Hematopoietic multipotent progenitor cell (in vitro differentiated cells): Measurements from ENCODE around the gene ZNF813. TPM values are rescaled to one million over a fixed set of nuclear protein-coding genes. Genes with fewer than 3 reads are reported as not detected.
"Not testable (repeated sequence)": the region's sequence is repeated elsewhere in the genome, so short reads cannot be mapped to it uniquely, and the experiment has no call there.

Source experiments
- DNase-seq, 3 donors: peaks; one replicate each; pipeline ENCODE4 v3.0.0-alpha.2; 2011 to 2015; ENCODE audit warnings: low read depth in 2 of 3, low spot score in 2 of 3
- total RNA-seq: library from RNA; depleted of rRNA; stranded (reverse); fragments of >200 nt; gene quantifications from one replicate; pipeline ENCODE4 v1.2.3, GENCODE V29; 2012

The ZNF813 gene
- total RNA-seq, 1 donor: 2.2 TPM

DNA sequence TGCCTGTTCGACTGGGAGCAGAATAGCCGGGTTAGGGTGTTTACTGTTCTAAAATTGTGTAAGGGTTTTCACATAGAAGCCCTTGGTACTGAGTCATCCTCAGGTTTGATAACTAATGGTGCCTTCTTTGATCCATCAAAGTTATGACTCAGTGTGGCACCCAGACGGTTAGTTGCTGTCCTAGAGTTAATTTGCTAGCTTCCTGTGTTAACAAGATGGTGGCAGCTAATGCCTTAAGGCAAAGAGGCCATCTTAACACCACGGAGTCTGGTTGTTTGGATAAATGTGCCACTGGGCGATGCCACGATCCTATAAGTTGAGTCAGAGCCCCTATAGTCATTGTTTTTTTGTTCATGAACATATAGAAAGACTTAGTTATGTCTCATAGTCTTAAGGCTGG lies 7.9 kb downstream of the ZNF813 start:
- not testable (repeated sequence) for DNase-seq

DNA sequence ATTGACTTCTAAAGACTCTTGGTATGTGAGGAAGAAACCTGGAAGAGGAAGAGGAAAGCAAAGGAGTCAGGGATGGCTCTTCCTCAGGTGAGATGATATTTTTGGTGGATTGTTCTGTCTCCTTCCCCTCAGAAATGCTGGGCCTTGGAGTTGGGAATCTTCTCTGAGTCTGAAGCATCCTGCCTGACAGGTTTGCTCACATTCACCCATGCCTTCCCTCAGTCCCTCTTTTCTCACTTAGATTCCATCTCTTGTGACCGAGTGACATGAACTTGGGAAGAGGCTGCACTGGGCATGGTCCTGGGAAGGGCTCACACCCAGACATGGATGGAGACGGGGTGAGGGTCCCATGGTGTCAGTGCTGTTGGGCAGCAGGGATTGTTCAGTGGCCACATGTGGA lies 16.2 kb downstream of the ZNF813 start:
- not testable (repeated sequence) for DNase-seq

DNA sequence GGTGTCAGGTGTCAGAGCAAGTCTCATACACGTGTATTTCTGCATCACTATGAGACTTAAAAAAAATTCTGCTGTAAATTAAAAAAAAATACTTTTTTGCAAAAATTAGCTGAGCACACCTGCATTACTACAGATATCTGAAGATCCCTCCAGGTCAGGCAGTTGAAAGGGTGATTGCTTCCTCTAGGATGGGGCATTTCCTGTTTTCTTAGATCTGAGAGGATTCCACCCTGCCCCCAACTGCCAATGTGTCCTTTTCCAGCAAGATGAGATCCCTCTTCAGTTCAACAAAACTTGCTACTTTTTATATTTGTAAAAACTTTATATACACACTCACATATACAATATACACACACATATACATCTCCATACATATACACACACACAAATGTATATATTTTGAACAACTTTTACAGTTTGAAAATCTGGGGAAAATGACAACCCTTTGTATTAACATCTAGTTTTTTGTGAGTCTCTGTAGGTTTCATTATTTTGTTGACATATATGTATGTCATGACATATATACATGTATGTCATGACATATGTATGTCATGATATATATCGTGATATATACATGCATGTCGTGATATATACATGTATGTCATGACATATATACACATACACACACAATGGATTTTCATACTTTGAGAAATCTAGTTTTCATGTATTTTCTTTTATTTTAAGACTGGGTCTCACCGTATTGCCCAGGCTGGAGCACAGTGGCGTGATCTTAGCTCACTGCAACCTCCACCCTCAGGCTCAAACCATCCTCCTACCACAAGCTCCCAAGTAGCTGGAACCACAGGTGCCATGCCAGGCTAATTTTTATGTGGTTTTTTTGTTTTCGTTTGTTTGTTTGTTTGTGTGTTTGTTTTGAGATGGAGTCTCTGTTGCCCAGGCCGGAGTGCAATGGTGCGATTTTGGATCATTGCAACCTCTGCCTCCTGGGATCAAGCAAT lies 17.8 kb downstream of the ZNF813 start:
- no peak for DNase-seq

DNA sequence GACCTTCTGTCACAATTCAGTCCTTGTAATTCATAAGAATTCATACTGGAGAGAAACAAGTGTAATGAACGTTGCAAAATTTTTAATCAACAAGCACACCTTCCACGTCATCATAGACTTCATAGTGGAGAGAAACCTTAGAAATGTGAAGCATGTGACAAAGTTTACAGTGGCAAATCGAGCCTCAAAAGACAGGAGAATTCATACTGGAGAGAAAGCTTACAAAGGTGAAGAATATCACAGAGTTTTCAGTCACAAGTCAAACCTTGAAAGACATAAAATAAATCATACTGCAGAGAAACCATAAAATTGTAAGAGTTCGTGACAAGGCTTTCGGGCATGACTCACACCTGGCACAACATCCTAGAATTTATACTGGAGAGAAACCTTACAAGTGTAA lies 24.6 kb downstream of the ZNF813 start:
- no peak for DNase-seq

DNA sequence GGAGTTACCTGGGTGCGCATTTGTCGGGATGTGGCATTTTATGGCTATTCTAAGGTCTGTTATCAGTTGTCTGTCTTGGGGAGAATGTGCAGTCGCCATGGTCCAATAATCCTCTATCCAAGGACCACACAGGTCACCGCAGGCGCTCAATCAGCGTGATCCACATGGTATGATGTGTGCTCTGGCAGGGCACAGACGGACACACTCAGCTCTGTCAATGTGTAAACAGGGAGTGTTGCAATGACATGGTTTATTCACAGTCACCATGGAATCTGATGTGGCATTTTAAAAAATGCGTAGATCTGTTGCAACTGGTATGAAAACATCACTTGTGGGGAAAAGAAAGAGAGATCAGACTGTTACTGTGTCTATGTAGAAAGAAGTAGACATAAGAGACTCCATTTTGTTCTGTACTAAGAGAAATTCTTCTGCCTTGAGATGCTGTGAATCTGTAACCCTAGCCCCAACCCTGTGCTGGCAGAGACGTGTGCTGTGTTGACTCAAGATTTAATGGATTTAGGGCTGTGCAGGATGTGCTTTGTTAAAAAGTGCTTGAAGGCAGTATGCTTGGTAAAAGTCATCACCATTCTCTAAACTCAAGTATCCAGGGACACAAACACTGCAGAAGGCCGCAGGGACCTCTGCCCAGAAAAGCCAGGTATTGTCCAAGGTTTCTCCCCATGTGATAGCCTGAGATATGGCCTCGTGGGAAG lies 29.9 kb downstream of the ZNF813 start:
- not testable (repeated sequence) for DNase-seq

DNA sequence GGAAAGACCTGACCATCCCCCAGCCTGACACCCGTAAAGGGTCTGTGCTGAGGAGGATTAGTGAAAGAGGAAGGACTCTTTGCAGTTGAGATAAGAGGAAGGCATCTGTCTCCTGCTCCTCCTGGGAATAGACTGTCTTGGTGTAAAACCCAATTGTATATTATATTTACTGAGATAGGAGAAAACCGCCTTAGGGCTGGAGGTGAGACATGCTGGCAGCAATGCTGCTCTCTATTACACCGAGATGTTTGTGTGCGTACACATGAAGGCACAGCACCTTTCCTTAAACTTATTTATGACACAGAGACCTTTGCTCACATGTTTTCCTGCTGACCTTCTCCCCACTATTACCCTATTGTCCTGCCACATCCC lies 30.5 kb downstream of the ZNF813 start:
- DNase-seq: not testable (repeated sequence)

DNA sequence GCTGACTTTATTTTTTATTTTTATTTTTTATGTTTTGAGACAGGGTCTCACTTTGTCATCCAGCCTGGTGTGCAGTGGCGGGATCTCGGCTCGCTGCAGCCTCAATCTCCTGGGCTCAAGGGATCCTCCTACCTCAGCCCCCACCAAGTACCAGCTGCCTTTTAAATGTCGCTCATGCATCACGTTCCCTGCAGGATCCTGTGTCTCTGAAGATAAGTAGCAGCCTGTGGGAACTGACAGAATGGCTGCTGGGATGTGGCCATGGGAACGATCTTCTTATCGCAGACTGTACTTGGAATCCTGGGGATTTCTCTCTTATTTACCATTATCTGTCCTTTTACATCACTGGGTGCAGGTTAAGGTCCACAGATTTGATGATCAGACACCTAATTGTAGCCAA lies 35.6 kb downstream of the ZNF813 start:
- not testable (repeated sequence) for DNase-seq

DNA sequence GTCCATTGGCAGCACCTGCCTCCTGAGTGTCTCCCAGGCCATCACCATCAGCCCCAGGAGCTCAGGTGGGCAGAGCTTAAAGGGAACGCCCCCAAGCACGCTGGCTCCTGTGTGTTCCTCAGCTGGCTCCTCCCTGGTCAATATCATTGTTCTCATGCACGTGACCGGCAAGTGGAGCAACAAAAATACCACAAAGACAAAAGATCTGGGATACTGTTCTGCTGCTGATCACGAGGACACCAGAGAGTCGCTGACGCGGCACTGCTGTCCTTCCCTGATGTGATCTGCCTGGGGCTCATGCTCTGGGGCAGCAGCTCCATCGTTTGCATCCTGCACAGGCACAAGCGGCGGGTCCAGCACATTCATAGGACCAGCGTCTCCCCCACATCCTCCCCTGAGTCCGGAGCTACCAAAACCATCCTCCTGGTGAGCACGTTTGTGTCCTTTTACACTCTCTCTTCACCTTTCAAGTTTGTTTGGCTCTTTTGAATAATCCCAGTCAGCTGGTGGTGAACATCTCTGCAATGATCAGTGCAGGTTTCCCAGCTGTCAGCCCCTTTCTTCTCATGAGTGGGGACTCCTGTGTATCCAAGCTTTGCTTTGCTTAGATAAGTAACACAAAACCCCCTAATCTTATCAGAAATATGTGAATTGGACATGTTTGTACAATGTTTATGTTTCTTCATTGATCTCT lies 36.3 kb downstream of the ZNF813 start:
- not testable (repeated sequence) for DNase-seq

DNA sequence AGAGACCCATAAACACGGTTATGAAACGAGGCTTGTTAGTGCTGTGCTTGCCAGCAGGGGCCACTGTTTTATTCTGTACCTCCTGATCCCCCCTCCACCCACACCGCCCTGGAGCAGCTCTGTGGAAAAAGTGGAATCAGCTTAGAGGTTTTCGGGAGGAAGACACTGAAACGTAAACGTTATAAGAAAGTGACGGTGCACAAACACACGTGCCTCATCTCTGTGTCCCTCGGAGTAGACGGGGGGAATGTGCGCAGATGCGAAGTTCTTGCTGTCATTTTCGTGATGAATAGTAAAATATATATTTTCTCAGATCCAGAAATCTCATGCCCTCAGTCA lies 36.8 kb downstream of the ZNF813 start:
- DNase-seq: peak in 1 of 3 donors; percentile 15

DNA sequence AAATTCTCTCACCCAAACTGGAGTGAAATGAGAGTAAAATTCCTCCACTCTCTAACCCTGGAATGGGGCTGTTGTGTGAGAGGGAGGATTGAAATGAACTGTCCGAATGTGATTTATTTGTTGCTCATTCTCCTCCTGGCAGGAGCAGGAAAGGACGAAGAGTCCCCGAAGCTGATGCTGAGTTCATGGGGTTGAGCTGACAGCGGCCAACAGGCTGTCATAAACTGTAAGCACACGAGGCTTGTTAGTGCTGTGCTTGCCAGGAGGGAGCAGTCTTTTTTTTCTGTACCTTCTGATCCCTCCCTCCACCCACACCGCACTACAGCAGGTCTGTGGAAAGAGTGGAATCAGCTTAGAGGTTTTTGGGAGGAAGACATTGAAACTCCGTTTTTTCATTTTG lies 37.4 kb downstream of the ZNF813 start:
- no peak for DNase-seq

DNA sequence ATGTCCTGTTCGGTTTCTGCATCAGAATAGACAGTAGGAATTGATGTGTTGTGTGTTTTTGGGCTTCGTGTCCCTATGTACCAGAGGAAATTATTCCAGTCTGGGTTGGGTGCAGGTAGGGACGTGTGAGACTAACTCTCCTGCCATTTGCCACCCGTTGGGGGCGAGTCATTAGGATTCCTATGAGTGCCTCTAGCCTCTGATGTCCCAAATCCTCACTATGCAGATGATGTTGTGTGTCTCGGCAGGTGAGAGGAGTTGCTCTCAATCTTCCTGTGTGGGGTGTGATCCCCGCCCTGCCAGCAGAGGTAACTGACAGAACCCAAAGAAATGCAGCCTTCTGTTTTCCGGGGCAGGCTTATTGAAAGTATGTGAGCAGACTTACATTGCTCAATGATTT lies 39.2 kb downstream of the ZNF813 start:
- no peak for DNase-seq

DNA sequence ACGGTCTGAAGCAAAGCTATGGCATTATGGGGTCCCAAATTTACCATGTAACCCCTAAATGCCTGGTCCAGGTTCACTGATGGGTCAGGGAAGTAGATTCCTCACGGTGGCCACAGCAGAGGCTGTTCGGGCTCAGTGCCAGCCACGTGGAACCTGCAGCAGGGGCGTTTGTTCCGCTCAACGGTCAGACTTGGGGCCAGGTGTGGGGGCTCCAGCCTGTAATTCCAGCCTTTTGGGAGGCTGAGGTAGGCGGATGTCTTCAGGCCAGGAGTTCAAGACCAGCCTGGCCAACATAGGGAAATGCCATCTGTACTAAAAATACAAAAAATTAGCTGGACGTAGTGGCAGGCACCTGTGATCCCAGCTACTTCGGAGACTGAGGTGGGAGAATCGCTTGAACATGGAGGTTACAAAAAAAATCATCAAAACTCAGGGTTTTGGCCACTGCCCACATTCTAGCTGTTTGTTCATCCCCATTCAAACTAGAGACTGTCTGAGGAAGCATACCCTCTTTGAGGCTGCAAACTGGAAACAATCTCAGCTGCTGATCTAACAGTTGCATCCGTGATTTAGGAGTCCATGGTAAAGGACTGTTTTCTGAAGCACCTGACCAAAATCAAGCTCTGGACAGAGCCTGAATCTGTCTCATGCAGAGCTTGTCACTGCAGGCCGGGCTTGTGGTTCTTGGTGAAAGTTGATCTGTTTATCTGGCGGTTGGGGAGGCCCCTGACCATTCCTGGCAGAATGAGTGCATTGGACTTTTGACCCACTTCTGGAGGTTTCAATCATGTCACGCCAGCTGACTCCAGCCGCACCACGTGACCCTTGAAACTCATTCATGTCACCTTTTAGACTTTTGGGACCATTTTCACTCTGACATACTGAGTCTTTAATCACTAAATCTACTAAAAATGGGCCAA lies 40.2 kb downstream of the ZNF813 start:
- no peak for DNase-seq

DNA sequence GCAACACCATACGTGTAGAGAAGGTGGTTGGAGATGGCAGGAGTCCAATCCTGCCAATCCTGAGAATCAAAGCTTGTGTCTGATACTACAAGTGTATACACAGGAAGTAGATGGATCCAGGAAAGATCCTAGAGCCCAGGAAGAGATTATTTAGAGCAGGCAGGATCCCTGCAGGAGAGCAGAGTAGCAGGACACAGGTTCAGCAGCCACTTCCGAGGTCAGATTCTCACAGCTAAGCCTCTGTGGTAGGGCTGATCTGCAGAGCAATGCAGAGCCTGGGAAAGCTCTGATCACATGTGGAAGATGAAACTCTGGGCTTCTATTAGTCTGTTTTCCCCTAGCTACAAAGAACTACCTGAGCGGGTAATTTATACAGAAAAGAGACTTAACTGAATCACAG lies 41.9 kb downstream of the ZNF813 start:
- DNase-seq: no peak

DNA sequence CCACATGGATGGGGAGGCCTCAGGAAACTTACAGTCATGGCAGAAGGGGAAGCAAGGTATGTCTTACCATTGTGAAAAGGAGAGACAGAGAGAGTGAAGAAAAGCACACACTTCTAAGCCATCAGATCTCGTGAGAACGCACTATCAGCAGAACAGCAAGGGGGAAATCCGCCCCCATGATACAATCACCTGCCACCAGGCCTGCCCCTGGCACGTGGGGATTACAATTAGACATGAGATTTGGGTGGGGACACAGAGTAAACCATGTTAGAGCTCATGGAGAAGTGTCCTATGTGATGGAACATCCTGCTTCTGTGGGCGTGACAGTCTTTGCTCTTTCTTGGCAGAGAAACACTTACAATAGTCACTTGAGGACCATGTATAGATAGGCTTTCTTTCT lies 42.3 kb downstream of the ZNF813 start:
- no peak for DNase-seq

DNA sequence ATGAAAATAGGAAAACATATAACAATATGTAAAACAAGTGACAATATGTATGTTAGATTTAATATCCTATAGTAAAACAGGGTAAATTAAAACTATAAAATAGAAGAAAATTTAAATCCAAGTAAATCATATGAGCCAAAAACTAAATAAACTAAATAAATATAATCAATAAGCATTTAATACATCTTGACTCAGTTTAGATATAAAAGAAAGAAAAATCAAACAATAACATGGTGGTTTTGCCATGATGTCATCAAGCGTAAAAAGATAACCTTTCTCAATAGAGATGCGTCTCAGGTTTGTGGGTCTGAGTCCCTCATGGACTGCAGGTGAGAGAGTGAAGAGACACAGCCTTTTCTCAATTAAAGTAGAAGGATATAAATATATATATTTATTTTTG lies 43.8 kb downstream of the ZNF813 start:
- no peak for DNase-seq

DNA sequence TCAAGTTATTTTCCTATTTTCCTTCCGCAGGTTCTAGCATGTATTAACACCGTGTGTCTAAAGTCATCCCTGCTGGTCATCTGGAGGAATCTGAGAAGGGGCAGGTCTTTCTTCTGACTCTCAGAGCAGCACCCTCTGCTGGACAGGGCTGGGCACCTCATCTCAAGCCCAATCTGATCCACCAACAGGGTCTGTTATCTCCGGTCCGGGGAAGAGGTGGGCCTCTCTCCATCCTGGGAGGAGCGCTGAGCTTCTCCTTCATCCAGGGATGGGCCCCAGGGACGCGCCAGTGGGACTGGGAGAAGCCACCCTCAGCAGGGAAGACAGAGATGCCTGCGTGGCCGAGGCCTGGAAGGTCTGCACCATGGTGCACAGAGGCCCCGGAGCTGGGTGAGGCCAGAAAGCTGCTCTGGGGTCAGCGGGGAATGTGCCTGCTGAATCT lies 44.4 kb downstream of the ZNF813 start:
- peak in 2 of 3 donors; percentile 65 to 84 for DNase-seq

DNA sequence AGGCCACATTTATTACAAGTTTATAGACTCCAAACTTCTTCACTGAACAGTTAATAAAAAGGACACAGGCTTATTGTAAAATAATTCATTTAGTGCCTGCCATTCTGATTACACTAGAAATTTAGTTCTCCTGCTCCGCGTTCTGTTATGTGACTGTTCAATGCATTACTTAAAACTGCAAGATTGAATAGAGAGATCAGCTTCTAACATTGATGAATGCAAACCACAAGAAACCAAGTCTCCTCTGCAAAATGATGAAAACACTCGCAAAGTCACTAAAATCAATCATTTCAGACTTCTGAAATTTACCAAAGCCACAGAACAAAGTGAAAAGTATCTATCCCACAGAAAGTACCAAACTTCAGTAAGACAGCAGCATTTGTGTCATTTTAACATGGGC lies 47.5 kb downstream of the ZNF813 start:
- not testable (repeated sequence) for DNase-seq

DNA sequence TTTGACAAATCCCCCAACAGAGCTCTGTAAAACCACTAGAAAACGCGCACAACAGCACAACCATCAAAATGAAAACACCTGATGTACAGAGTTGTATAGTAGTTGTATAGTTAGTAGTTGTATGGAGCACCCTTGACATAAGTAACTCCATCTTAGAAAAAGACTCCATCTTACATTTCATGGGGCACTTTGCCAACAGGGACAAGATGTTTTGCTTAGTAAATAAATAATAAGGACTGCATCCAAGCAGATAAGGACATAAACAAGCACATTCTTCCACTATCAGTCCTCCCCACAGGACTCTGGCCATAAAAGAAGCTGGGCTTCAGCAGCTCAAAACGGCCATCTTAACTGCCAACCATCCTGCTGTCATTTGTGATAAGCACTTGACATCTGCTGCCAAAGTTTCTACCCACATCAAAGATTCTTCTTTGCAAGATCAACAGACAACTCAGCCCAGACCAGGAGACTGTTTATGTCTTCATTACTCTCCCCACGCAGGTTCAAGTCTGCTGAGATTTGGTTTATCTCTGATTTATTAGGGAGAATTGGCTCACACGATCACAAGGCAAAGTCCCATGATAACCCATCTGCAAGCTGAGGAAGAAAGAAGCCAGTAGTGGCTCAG lies 49.7 kb downstream of the ZNF813 start:
- DNase-seq: no peak

DNA sequence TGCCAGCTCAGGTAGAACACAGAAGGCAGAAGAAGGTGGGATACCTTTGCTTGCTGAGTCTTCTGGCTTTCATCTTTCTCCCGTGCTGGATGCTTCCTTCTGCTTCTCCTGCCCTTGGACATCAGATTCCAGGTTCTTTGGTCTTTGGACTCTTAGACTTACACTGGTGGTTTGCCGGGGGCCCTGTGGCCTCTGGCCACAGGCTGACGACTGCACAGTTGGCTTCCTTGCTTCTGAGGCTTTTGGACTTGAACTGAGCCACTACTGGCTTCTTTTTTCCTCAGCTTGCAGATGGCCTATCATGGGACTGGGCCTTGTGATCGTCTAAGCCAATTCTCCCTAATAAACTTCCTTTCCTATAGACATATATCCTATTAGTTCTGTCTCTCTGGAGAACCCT lies 50.6 kb downstream of the ZNF813 start:
- DNase-seq: no peak

DNA sequence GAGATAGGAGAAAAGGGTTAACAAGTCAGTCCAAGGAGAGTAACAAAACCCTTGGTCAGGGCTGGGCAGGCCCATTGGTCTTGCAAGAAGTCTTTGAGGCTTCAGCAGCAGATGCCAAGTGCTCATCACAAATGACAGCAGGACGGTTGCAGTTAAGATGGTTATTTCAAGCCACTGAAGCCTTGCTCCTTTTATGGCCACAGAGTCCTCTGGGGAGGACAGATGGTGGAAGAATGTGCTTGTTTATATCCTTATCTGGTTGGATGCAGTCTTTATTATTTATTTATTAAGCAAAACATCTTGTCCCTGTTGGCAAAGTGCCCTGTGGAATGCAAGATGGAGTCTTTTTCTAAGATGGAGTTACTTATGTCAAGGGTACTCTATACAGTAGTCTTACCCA lies 51.2 kb downstream of the ZNF813 start:
- no peak for DNase-seq
